PC-3 (cell line): Measurements from ENCODE around the gene CPEB4. TPM values are rescaled to one million over a fixed set of nuclear protein-coding genes. Genes with fewer than 3 reads are reported as not detected.

Experiments used
- ATAC-seq: fragments of 200-7000 bp; cut with Tn5 transposase; 2 replicates; pipeline ENCODE4 v1.9.1; 2020; ENCODE audit warnings: mild to moderate bottlenecking, moderate library complexity
- BruUV-seq: library from RNA; stranded (reverse); fragments of 400-500 nt; replicated peaks from 2 replicates; lab custom pipeline; 2021; lab: Mats Ljungman, UMichigan
- CTCF ChIA-PET: fragments of 300-600 bp; sonication (Branson Sonifier 250); formaldehyde crosslinking; loops from one replicate; lab custom pipeline; 2022; ENCODE audit warnings: antibody characterized with exemption; lab: Charles Lee
- POLR2A ChIA-PET: fragments of 300-600 bp; sonication (Branson Sonifier 250); formaldehyde crosslinking; loops from one replicate; lab custom pipeline; 2022; ENCODE audit warnings: antibody characterized with exemption; ENCODE audit not compliant: unreplicated experiment; lab: Charles Lee
- DNase-seq: peaks from one replicate; pipeline ENCODE4 v3.0.0-alpha.2; 2015
- H2AFZ ChIP-seq: fragments of 300-600 bp; sonication (generic); 2 replicates; pipeline ENCODE4 v1.6.0; 2016; ENCODE audit warnings: antibody characterized with exemption, low read length
- H3F3A ChIP-seq: fragments of 300-600 bp; sonication (generic); one replicate; pipeline ENCODE4 v1.6.0; 2017; ENCODE audit warnings: antibody characterized with exemption, low read length, control low read depth, mild to moderate bottlenecking; ENCODE audit not compliant: unreplicated experiment
- H3K27ac ChIP-seq: fragments of 300-600 bp; sonication (generic); 2 replicates; pipeline ENCODE4 v1.5.1; 2016; ENCODE audit warnings: mild to moderate bottlenecking, low read length
- H3K27me3 ChIP-seq: fragments of 300-600 bp; sonication (generic); 2 replicates; pipeline ENCODE4 v1.6.1; 2016; ENCODE audit warnings: low read length, mixed read lengths
- H3K36me3 ChIP-seq: fragments of 300-600 bp; sonication (generic); 2 replicates; pipeline ENCODE4 v1.6.1; 2016; ENCODE audit warnings: low read depth, mixed run types, low read length, mixed read lengths
- H3K4me1 ChIP-seq: fragments of 300-600 bp; sonication (generic); 2 replicates; pipeline ENCODE4 v1.5.1; 2016; ENCODE audit warnings: low read length; ENCODE audit not compliant: insufficient read depth
- H3K4me2 ChIP-seq: fragments of 300-600 bp; sonication (generic); 2 replicates; pipeline ENCODE4 v1.6.0; 2016; ENCODE audit warnings: low read length
- H3K4me3 ChIP-seq: fragments of 300-600 bp; sonication (generic); 2 replicates; pipeline ENCODE4 v1.5.1; 2016; ENCODE audit warnings: mild to moderate bottlenecking, low read length, mixed read lengths
- H3K79me2 ChIP-seq: fragments of 300-600 bp; sonication (generic); 2 replicates; pipeline ENCODE4 v1.6.1; 2017; ENCODE audit warnings: low read length, mixed read lengths
- H3K9ac ChIP-seq: fragments of 300-600 bp; sonication (generic); 2 replicates; pipeline ENCODE4 v1.6.0; 2016; ENCODE audit warnings: mild to moderate bottlenecking, low read length
- H3K9me2 ChIP-seq: fragments of 300-600 bp; sonication (generic); replicated peaks from 2 replicates; pipeline ENCODE4 v1.6.1; 2016; ENCODE audit warnings: mixed run types, low read length, mixed read lengths
- H3K9me3 ChIP-seq: fragments of 300-600 bp; sonication (generic); 2 replicates; pipeline ENCODE4 v1.6.1; 2016; ENCODE audit warnings: low read length, mixed read lengths
- H4K20me1 ChIP-seq: fragments of 300-600 bp; sonication (generic); 2 replicates; pipeline ENCODE4 v1.6.1; 2016; ENCODE audit warnings: low read length, mixed read lengths
- CTCF ChIP-seq: fragments of 300-600 bp; sonication (generic); conservative IDR thresholded peaks from 2 replicates; pipeline ENCODE4 v1.5.1; 2017; ENCODE audit warnings: antibody characterized with exemption, low read depth, mild to moderate bottlenecking, low read length
- EZH2 ChIP-seq: fragments of 300-600 bp; sonication (generic); IDR thresholded peaks from one replicate; pipeline ENCODE4 v1.6.1; 2017; ENCODE audit warnings: antibody characterized with exemption, mild to moderate bottlenecking, low read length; ENCODE audit not compliant: unreplicated experiment
- EZH2phosphoT487 ChIP-seq: fragments of 300-600 bp; sonication (generic); IDR thresholded peaks from 2 replicates; pipeline ENCODE4 v1.6.1; 2018; ENCODE audit warnings: mild to moderate bottlenecking, antibody characterized with exemption, low read length, borderline replicate concordance
- intact Hi-C: fragments of 100-400 bp; cut with micrococcal nuclease; formaldehyde crosslinking; loops from 2 replicates; pipeline ENCODE4 v1.9.0; 2023
- total RNA-seq: library from RNA; depleted of rRNA; stranded (reverse); fragments of >200 nt; gene quantifications from 2 replicates; pipeline ENCODE4 v1.2.3, GENCODE V29; 2014

Gene CPEB4
- total RNA-seq, 1 experiment from 2014 or later, result 37.0 TPM

DNA sequence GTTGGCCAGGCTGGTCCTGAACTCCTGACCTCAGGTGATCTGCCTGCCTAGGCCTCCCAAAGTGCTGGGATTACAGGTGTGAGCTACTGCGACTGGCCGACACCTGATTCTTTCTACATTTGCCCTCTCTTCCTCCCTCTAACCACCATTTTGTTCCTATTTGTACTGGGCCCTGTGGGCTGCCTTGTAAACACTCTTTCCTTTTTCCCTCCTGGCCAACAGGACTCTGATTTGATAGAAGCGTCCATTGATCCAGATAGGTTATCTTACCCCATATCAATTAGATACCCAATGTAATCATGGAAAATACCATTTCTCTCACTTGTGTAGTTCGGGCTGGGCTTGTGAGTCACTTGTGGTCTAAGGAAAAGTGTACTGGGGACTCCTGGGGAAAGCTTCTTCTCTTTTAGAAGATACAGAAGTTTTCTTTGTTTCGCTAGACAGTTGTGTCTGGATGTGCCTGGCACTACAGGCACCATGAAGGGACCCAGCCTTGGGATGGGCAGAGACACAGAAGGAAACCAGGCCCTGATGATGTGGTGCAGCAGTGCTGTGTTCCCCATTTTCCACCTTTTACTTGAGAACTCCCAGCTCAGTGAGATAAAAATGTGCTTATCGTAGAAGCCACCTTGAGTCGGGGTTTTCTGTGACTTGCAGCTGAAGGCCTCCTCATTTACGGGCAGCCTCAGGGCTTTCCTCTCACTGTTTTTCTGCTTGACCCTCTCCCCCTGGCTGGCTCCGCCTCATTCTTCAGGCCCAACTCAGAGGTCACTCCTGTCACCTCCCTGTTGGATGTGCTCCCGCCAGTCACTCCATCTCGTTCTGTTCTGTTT, 32.8 kb upstream of the CPEB4 start:
- Histone ChIP-seq H3F3A (no peaks in the 10 kb centered on the region), H3K4me2 (no peak overlapping the region), H3K4me1 (0 out of 2 replicates have a peak, but pooled peaks cover 5% of the 10 kb centered on the region), H3K27ac (no peak overlapping the region), H3K9me2 (no peaks in the 10 kb centered on the region), H3K27me3 (no peaks in the 10 kb centered on the region), H2AFZ (no peak overlapping the region), H4K20me1 (no peaks in the 10 kb centered on the region), H3K9me3 (no peaks in the 10 kb centered on the region), H3K36me3 (no peaks in the 10 kb centered on the region), H3K4me3 (no peak overlapping the region), H3K79me2 (no peaks in the 10 kb centered on the region), H3K9ac (no peak overlapping the region)
- intact Hi-C loops, result no loop called here
- ATAC-seq, result no peak; the same call in 1 of the 2 replicates
- no peak for TF ChIP-seq EZH2
- DNase-seq, result peak; percentile 18
- no TSS peak for BruUV-seq
- ChIA-PET POLR2A (no interaction called here), CTCF (no interaction called here)

DNA sequence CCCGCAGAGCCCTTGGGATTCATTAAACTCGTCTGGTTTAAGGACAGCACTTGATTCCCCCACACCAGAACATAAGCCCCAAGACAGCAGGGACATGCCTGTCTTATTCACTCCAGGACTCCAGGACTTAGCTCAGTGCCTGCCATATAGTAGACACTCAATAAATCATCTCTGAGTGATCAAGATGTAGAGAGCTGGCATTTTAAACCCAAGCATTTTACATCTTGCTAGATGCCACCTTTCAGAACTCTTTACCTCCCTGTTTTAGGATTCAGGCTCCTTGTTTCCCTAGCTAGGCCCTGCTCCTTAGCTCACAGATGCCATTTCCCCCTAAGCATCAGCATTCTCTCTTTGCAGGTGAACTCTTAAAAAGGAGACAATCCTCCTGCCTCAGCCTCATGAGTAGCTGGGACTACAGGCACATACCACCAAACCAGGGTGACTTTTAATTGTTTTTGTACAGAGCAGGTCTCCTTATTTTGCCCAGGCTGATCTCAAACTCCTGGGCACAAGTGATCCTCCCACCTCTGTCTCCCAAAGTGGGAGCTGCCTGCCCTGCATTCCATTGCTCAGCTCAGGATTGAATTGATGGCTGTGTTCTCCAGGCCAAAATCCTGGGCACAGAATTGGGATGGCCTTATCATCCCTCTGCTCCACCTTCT, 32.0 kb upstream of the CPEB4 start:
- BruUV-seq, result no TSS peak
- intact Hi-C loops, result no loop called here
- no peak overlapping the region for H3K4me2 ChIP-seq
- ChIA-PET POLR2A (no interaction called here), CTCF (no interaction called here)
- no peak overlapping the region for H3K9ac ChIP-seq
- ATAC-seq (no peak), DNase-seq (no peak)
- H3K9me3 ChIP-seq, result no peaks in the 10 kb centered on the region
- no peaks in the 10 kb centered on the region for H3K9me2 ChIP-seq
- H3K27ac ChIP-seq, result no peak overlapping the region
- H3F3A ChIP-seq, result no peaks in the 10 kb centered on the region
- no peaks in the 10 kb centered on the region for H3K27me3 ChIP-seq
- 0 out of 2 replicates have a peak, but pooled peaks cover 5% of the 10 kb centered on the region for H3K4me1 ChIP-seq
- H3K4me3 ChIP-seq, result no peak overlapping the region
- no peak for TF ChIP-seq EZH2phosphoT487
- TF ChIP-seq EZH2, result no peak
- TF ChIP-seq CTCF, result no peak
- no peak overlapping the region for H2AFZ ChIP-seq
- H4K20me1 ChIP-seq, result no peaks in the 10 kb centered on the region
- H3K36me3 ChIP-seq, result no peaks in the 10 kb centered on the region
- no peaks in the 10 kb centered on the region for H3K79me2 ChIP-seq

DNA sequence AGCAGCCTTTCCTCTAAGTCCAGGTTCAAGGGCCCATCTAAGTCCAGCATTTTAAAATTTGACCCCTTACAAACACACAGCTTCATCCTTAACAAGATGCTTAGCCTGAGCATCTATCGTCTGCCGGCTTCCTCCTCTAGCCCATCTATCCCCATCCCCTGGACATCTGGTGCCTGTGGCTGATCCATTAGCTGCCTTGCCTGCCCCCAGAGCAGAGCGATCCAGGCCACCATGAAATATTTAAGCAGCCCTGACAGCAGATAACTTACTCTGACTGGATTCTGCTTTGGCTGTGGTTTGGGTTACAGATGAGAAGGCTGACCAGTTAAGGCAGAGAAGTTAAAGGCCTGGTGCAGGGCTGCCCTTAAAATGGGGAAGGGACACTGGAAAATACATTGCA, 30.9 kb upstream of the CPEB4 start:
- Histone ChIP-seq H3K27ac (no peak overlapping the region), H3K9me2 (no peaks in the 10 kb centered on the region), H3K9ac (no peak overlapping the region), H4K20me1 (no peaks in the 10 kb centered on the region), H3K27me3 (no peaks in the 10 kb centered on the region), H3K4me2 (no peak overlapping the region), H3K4me1 (0 out of 2 replicates have a peak, but pooled peaks cover 5% of the 10 kb centered on the region), H3K4me3 (no peak overlapping the region), H3K9me3 (no peaks in the 10 kb centered on the region), H2AFZ (no peak overlapping the region), H3K79me2 (no peaks in the 10 kb centered on the region), H3K36me3 (no peaks in the 10 kb centered on the region), H3F3A (no peaks in the 10 kb centered on the region)
- ChIA-PET CTCF (interaction anchor here (0.7 kb wide), 1 partner anchor 110 kb away, joined by 5 read pairs; no protein-coding TSS in a partner anchor), POLR2A (no interaction called here)
- TF ChIP-seq EZH2phosphoT487 (no peak), CTCF (no peak), EZH2 (no peak)
- no TSS peak for BruUV-seq
- DNase-seq, result no peak
- intact Hi-C loops, result no loop called here
- ATAC-seq, result no peak
